Sciatic nerve (tissue), 2 donors: ENCODE measurements around the gene KIR2DL3. TPM values are rescaled to one million over a fixed set of nuclear protein-coding genes. Genes with fewer than 3 reads are reported as not detected.
"Not testable (repeated sequence)": the region's sequence is repeated elsewhere in the genome, so short reads cannot be mapped to it uniquely, and the experiment has no call there.

ENCODE experiments used
- ATAC-seq: fragments of 200-7000 bp; cut with Tn5 transposase; one replicate; pipeline ENCODE4 v1.9.1; 2020; ENCODE audit warnings: mild to moderate bottlenecking, moderate library complexity
- DNase-seq: peaks from one replicate; pipeline ENCODE4 v3.0.0-alpha.2; 2020; ENCODE audit warnings: low spot score
- intact Hi-C: fragments of 100-400 bp; cut with DNase I; formaldehyde crosslinking; loops from one replicate; pipeline ENCODE4 v1.14.2; 2022
- total RNA-seq: library from RNA; stranded (reverse); fragmentation: NEBNext Ultra II Directional; extraction: Animal tissue kit (Norgen Biotek cat#: 25700); gene quantifications from one replicate; pipeline ENCODE4 v1.2.1, GENCODE V29; 2021
- donor health status: DM: no; HTN: no; CAD: no.
- donor health status: DM: no; HTN: no; CAD: no.

The KIR2DL3 gene
- total RNA-seq, 1 donor from 2014 or later = not detected

DNA sequence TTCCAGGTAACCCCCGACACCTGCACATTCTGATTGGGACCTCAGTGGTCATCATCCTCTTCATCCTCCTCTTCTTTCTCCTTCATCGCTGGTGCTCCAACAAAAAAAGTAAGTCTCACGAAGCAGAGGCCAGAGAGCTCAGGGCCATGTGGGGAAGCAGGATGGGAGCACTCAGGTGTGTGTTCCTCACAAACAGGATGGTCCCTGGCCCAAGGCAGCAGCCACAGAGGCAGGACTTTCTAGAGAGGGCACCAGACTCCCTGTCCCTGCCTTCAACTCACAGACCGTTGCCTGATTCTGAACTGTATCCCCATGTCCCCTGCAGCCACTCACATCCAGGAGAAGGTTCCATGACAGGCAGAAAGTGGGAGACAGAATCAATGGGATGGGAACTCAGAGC lies 44.6 kb downstream of the KIR2DL3 start:
- ATAC-seq, DNase-seq, intact Hi-C loops: not testable (repeated sequence)

- ATAC-seq, intact Hi-C loops, DNase-seq: not testable (repeated sequence)
These were observed 47.9 kb downstream of the KIR2DL3 start for GRCh38 chr19:54786091-54786723.

GRCh38 chr19:54788154-54788553 lies 49.8 kb downstream of the KIR2DL3 start:
- ATAC-seq, DNase-seq, intact Hi-C loops: not testable (repeated sequence)

GRCh38 chr19:54790711-54791110 lies 52.4 kb downstream of the KIR2DL3 start:
- DNase-seq (no peak), ATAC-seq (no peak)
- intact Hi-C loops = no loop called here

DNA sequence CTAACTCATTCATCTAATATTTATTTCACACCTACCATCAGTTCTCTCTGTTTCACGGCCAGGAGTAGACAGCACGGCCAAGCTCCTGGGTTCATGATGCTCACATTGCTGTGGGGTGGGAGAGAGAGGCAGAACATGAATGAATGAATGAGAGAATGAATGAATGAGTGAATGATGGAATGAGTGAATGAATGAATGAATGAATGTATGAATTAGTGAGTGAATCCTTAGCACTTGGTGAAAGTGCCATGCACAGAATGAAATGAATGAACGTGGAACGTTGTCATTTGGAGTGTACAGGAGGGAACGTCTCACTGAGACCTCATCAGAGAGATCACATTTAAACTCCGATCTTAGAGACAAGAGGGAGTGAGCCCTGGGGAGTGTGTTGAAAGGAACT lies 53.2 kb downstream of the KIR2DL3 start:
- intact Hi-C loops = no loop called here
- DNase-seq (no peak), ATAC-seq (no peak)

DNA sequence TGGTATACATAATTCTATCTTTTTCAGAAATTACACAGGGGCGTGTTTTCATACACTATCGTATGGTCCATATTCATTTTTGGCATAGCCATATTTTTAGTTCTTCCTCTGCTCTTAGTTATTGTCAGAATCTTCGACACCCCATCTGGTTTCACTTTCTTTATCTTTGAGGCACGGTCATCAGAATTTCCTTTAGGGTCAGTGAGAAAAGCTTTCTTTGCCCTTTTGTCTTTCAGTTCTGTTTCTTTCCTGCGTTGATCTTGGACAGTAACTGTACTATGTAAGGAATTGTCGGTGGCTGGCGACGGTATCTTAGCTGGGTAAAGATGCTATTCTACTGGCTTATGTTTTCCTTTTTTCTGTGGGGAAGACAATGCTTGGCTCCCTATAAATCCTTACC lies 54.5 kb downstream of the KIR2DL3 start:
- intact Hi-C loops = no loop called here
- ATAC-seq = no peak
- no peak for DNase-seq

- ATAC-seq = no peak
- DNase-seq = no peak
- intact Hi-C loops = no loop called here
These were observed 57.4 kb downstream of the KIR2DL3 start for GRCh38 chr19:54795758-54796157.

Other genes starting within 250 kb of the KIR2DL3 start
- gene LAIR2, start 235.7 kb upstream of the KIR2DL3 start, total RNA-seq = 1.1 TPM
- gene LILRA2, start 164.7 kb upstream of the KIR2DL3 start, total RNA-seq = 5.3 TPM
- 2.3 TPM for gene LILRA1, start 144.9 kb upstream of the KIR2DL3 start, total RNA-seq
- 10.7 TPM for gene LILRB1, start 108.0 kb upstream of the KIR2DL3 start, total RNA-seq
- 5.5 TPM for gene LILRB4, start 75.5 kb upstream of the KIR2DL3 start, total RNA-seq
- not detected for gene KIR3DL3, start 14.1 kb upstream of the KIR2DL3 start, total RNA-seq
- gene KIR2DL1, start 31.3 kb downstream of the KIR2DL3 start, total RNA-seq = not detected
- not detected for gene KIR2DL4, start 65.1 kb downstream of the KIR2DL3 start, total RNA-seq
- not detected for gene KIR3DL1, start 78.0 kb downstream of the KIR2DL3 start, total RNA-seq
- gene KIR2DS4, start 94.2 kb downstream of the KIR2DL3 start, total RNA-seq = not detected
- gene KIR3DL2, start 111.9 kb downstream of the KIR2DL3 start, total RNA-seq = not detected
- gene FCAR, start 135.7 kb downstream of the KIR2DL3 start, total RNA-seq = 5.2 TPM
- gene NCR1, start 167.6 kb downstream of the KIR2DL3 start, total RNA-seq = 0.45 TPM
- not detected for gene NLRP7, start 209.0 kb downstream of the KIR2DL3 start, total RNA-seq
- gene NLRP2, start 227.9 kb downstream of the KIR2DL3 start, total RNA-seq = 2.1 TPM